H1 (cell line): ENCODE measurements around the gene WRAP73. TPM values are rescaled to one million over a fixed set of nuclear protein-coding genes. Genes with fewer than 3 reads are reported as not detected.

Experiments
- CTCF ChIA-PET: fragments of 300-600 bp; sonication (Branson Sonifier 250); formaldehyde crosslinking; loops from one replicate; lab custom pipeline; 2021; ENCODE audit not compliant: partially characterized antibody; lab: Charles Lee
- POLR2A ChIA-PET: fragments of 300-600 bp; sonication (Branson Sonifier 250); formaldehyde crosslinking; loops from one replicate; lab custom pipeline; 2021; ENCODE audit warnings: inconsistent platforms; ENCODE audit not compliant: partially characterized antibody; lab: Charles Lee
- DNase-seq, 2 experiments: peaks; one replicate each; pipeline versions ENCODE4 v3.0.0 to v3.0.0-alpha.2; 2010 to 2022; ENCODE audit warnings: low spot score in 2 of 2, low read depth in 1 of 2, mixed read lengths in 1 of 2
- FAIRE-seq: peaks from 2 replicates; lab custom pipeline; 2011; peaks lifted over from hg19 to GRCh38; lab: Jason Lieb, UNC
- H2AFZ ChIP-seq: 2 replicates; pipeline ENCODE4 v1.8.1; 2012; ENCODE audit warnings: low read length, inconsistent platforms
- H2AK5ac ChIP-seq: 2 replicates; pipeline ENCODE4 v1.6.1; 2013; ENCODE audit warnings: low read depth, low read length
- H2BK120ac ChIP-seq: replicated peaks from 2 replicates; pipeline ENCODE3; 2013; ENCODE audit warnings: low read depth, low read length, inconsistent platforms
- H2BK12ac ChIP-seq: 2 replicates; pipeline ENCODE4 v1.6.1; 2013; ENCODE audit warnings: low read depth, low read length
- H2BK15ac ChIP-seq: 2 replicates; pipeline ENCODE4 v1.6.1; 2013; ENCODE audit warnings: low read length
- H2BK20ac ChIP-seq: 2 replicates; pipeline ENCODE4 v1.6.1; 2013; ENCODE audit warnings: low read length
- H2BK5ac ChIP-seq: 2 replicates; pipeline ENCODE4 v1.6.1; 2013; ENCODE audit warnings: low read depth, low read length
- H3K14ac ChIP-seq: 2 replicates; pipeline ENCODE4 v1.6.1; 2013; ENCODE audit warnings: inconsistent platforms; ENCODE audit not compliant: insufficient read length
- H3K18ac ChIP-seq: 2 replicates; pipeline ENCODE4 v1.6.1; 2013; ENCODE audit warnings: low read length; ENCODE audit errors: extremely low read depth
- H3K23ac ChIP-seq: 2 replicates; pipeline ENCODE4 v1.6.1; 2013; ENCODE audit warnings: inconsistent platforms; ENCODE audit not compliant: insufficient read length
- H3K23me2 ChIP-seq: 2 replicates; pipeline ENCODE4 v1.6.1; 2013; ENCODE audit warnings: low read depth, low read length
- H3K27ac ChIP-seq: 2 replicates; pipeline ENCODE4 v1.6.1; 2011; ENCODE audit warnings: low read depth, low read length, inconsistent platforms
- H3K27me3 ChIP-seq, 4 experiments: replicated peaks in 1 of 4; 1 replicate in 1 of 4; 2 replicates in 3 of 4; pipeline versions ENCODE4 v1.6.1 to v1.8.1; 2011 to 2013; ENCODE audit warnings: low read length in 3 of 4, mild to moderate bottlenecking in 3 of 4, inconsistent platforms in 2 of 4, mixed read lengths in 2 of 4, moderate library complexity in 1 of 4; ENCODE audit not compliant: control insufficient read depth in 3 of 4, insufficient read depth in 3 of 4; ENCODE audit errors: extremely low read depth in 1 of 4
- H3K36me3 ChIP-seq, 4 experiments: 2 replicates each; pipeline versions ENCODE4 v1.6.1 to v1.8.1; 2011 to 2013; ENCODE audit warnings: mild to moderate bottlenecking in 4 of 4, low read length in 3 of 4, moderate library complexity in 2 of 4, control low read depth in 1 of 4, inconsistent platforms in 1 of 4; ENCODE audit not compliant: insufficient read depth in 4 of 4, control insufficient read depth in 2 of 4
- H3K4ac ChIP-seq: replicated peaks from 2 replicates; pipeline ENCODE3; 2013; ENCODE audit warnings: low read length, low read depth, mixed read lengths, inconsistent platforms; ENCODE audit not compliant: insufficient read length
- H3K4me1 ChIP-seq, 4 experiments: replicated peaks in 1 of 4; 1 replicate in 1 of 4; 2 replicates in 3 of 4; pipeline versions ENCODE4 v1.6.1 to v1.8.1; 2011 to 2013; ENCODE audit warnings: low read length in 3 of 4, inconsistent platforms in 2 of 4, mixed read lengths in 1 of 4; ENCODE audit not compliant: insufficient read depth in 4 of 4, control insufficient read depth in 3 of 4
- H3K4me2 ChIP-seq, 2 experiments: 2 replicates each; pipeline versions ENCODE4 v1.6.1 to v1.8.1; 2011 to 2013; ENCODE audit warnings: low read depth in 2 of 2, low read length in 2 of 2, control low read depth in 1 of 2, inconsistent platforms in 1 of 2, mild to moderate bottlenecking in 1 of 2; ENCODE audit not compliant: insufficient read depth in 1 of 2
- H3K4me3 ChIP-seq, 4 experiments: fragments of 200-600, 300-600 bp in 1 of 4; sonication (generic), shearing (Covaris generic), sonication (Bioruptor Twin) in 1 of 4; 2 replicates each; pipeline versions ENCODE4 v1.5.1 to v1.8.1; 2011 to 2016; ENCODE audit warnings: low read length in 4 of 4, low read depth in 3 of 4, control low read depth in 2 of 4, inconsistent platforms in 2 of 4, mild to moderate bottlenecking in 2 of 4, mixed read lengths in 1 of 4, moderate library complexity in 1 of 4; ENCODE audit not compliant: insufficient read depth in 2 of 4; ENCODE audit errors: extremely low read depth in 1 of 4
- H3K56ac ChIP-seq: replicated peaks from 2 replicates; pipeline ENCODE3; 2013; ENCODE audit warnings: low read depth, mild to moderate bottlenecking, mixed read lengths, low read length, inconsistent platforms; ENCODE audit not compliant: insufficient read length
- H3K79me1 ChIP-seq: 2 replicates; pipeline ENCODE4 v1.6.1; 2013; ENCODE audit warnings: low read depth, low read length, control low read depth
- H3K79me2 ChIP-seq, 2 experiments: 2 replicates each; pipeline versions ENCODE4 v1.6.1 to v1.8.1; 2012 to 2013; ENCODE audit warnings: low read length in 2 of 2, mild to moderate bottlenecking in 2 of 2, inconsistent platforms in 1 of 2; ENCODE audit not compliant: insufficient read depth in 2 of 2, control insufficient read depth in 1 of 2
- H3K9ac ChIP-seq, 4 experiments: replicated peaks in 1 of 4; 1 replicate in 1 of 4; 2 replicates in 3 of 4; pipeline versions ENCODE4 v1.6.1 to v1.8.1; 2011 to 2013; ENCODE audit warnings: low read depth in 3 of 4, low read length in 3 of 4, control low read depth in 2 of 4, mild to moderate bottlenecking in 2 of 4, moderate library complexity in 2 of 4, inconsistent platforms in 1 of 4; ENCODE audit errors: extremely low read depth in 1 of 4
- H3K9me3 ChIP-seq, 2 experiments: 2 replicates each; pipeline versions ENCODE4 v1.6.1 to v1.8.1; 2012 to 2013; ENCODE audit warnings: mild to moderate bottlenecking in 2 of 2, moderate library complexity in 2 of 2, control low read depth in 1 of 2, inconsistent platforms in 1 of 2, low read depth in 1 of 2, low read length in 1 of 2, mixed read lengths in 1 of 2; ENCODE audit not compliant: insufficient read depth in 2 of 2
- H4K20me1 ChIP-seq, 2 experiments: replicated peaks in 1 of 2; 2 replicates each; pipeline versions ENCODE3 to v1.8.1; 2011 to 2013; ENCODE audit warnings: inconsistent platforms in 2 of 2, low read length in 2 of 2, mild to moderate bottlenecking in 1 of 2; ENCODE audit not compliant: insufficient read depth in 2 of 2, control insufficient read depth in 1 of 2
- H4K5ac ChIP-seq: 2 replicates; pipeline ENCODE4 v1.6.1; 2013; ENCODE audit warnings: low read length, low read depth, mixed read lengths, inconsistent platforms; ENCODE audit not compliant: insufficient read length
- H4K8ac ChIP-seq: 2 replicates; pipeline ENCODE4 v1.8.0; 2013; ENCODE audit warnings: mild to moderate bottlenecking, moderate library complexity, low read length, inconsistent platforms; ENCODE audit not compliant: insufficient read depth; ENCODE audit errors: extremely low read depth
- H4K91ac ChIP-seq: replicated peaks from 2 replicates; pipeline ENCODE3; 2013; ENCODE audit warnings: low read length, mixed read lengths, inconsistent platforms; ENCODE audit not compliant: insufficient read length
- BRCA1 ChIP-seq: IDR thresholded peaks from 2 replicates; pipeline ENCODE4 v1.6.1; 2012; ENCODE audit warnings: low read depth, low read length, improper control_type of control experiment
- EZH2 ChIP-seq: fragments of 200-600 bp; sonication (generic); IDR thresholded peaks from 2 replicates; pipeline ENCODE4 v1.7.1; 2012; ENCODE audit warnings: low read depth, mild to moderate bottlenecking, moderate library complexity, low read length, inconsistent platforms; ENCODE audit not compliant: severe bottlenecking
- GABPA ChIP-seq: IDR thresholded peaks from 2 replicates; pipeline ENCODE4 v1.6.1; 2011; ENCODE audit warnings: mild to moderate bottlenecking, low read length, moderate library complexity, borderline replicate concordance; ENCODE audit not compliant: insufficient read depth
- SP1 ChIP-seq: IDR thresholded peaks from 2 replicates; pipeline ENCODE4 v1.6.1; 2011; ENCODE audit warnings: low read depth, low read length
- SRF ChIP-seq: IDR thresholded peaks from 2 replicates; pipeline ENCODE4 v1.6.1; 2011; ENCODE audit warnings: mild to moderate bottlenecking, low read depth, low read length, moderate library complexity
- SUZ12 ChIP-seq: fragments of 200-600 bp; sonication (generic); IDR thresholded peaks from 2 replicates; pipeline ENCODE4 v1.6.1; 2012; ENCODE audit warnings: mild to moderate bottlenecking, inconsistent platforms, low read length, moderate library complexity, mixed read lengths
- TAF1 ChIP-seq: IDR thresholded peaks from 2 replicates; pipeline ENCODE4 v1.6.1; 2011; ENCODE audit warnings: mild to moderate bottlenecking, low read depth, low read length
- WGBS, 2 experiments: shearing (Covaris generic) in 1 of 2; methylation state at CpG; one replicate each; pipeline versions ENCODE4 v1.1.6 to v1.1.7; 2013 to 2015; ENCODE audit warnings: low lambda C conversion rate in 2 of 2, mixed read lengths in 2 of 2, inconsistent platforms in 1 of 2, low coverage in 1 of 2, missing lambda C conversion rate in 1 of 2; ENCODE audit not compliant: insufficient replicate concordance in 2 of 2, insufficient coverage in 1 of 2, insufficient read length in 1 of 2; ENCODE audit errors: extremely low coverage in 1 of 2, missing lambda C conversion rate in 1 of 2; 5-methylcytosine and 5-hydroxymethylcytosine counted together
- polyA plus RNA-seq, 7 experiments: library from polyadenylated mRNA; depleted of rRNA in 3 of 7; stranded (reverse) in 5 of 7; unstranded in 2 of 7; fragments of >200 nt in 5 of 7; fragments of 200-250 nt in 2 of 7; gene quantifications; 1 replicate in 5 of 7; 2 replicates in 1 of 7; 4 replicates in 1 of 7; pipeline versions ENCODE4 v1.2.1 to v1.2.3, GENCODE V29; 2011 to 2013; ENCODE audit warnings: missing spikeins in 2 of 7, mixed read lengths in 2 of 7
- total RNA-seq: library from RNA; stranded (reverse); fragmentation: NEBNext Ultra II Directional; extraction: Animal tissue kit (Norgen Biotek cat#: 25700); gene quantifications from 2 replicates; pipeline ENCODE4 v1.2.1, GENCODE V29; 2021

WRAP73 gene
- total and polyA plus RNA-seq, 2 of the 8 experiments (the other 6 are each of a cell fraction or from before 2014, with no cell fraction given): 30.3 to 50.7 TPM

DNA sequence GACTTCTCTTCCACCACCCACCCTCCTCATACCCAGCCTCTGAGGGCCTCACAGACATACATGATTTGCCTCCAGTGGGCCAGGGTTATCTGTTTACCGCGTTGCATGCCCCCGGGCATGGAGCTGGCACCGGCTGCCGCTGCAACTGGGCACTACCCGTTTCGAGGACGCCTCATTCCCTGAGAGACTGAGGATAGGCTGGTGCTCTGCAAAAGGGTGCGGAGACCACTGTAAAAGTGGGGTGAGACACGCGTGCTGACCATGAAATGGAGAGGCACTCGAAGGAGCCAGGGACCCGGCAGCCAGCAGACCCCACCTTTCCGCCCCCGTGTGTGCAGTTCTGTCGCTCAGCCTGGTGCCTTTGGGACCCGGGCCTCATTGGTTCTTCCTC, 23.1 kb upstream of the WRAP73 start:
- Histone ChIP-seq H2BK120ac (no peak overlapping the region), H3K79me1 (no peaks in the 10 kb centered on the region), H4K8ac (no peak overlapping the region), H3K79me2 (no peaks in the 10 kb centered on the region), H3K23ac (no peak overlapping the region), H3K36me3 (no peaks in the 10 kb centered on the region), H4K91ac (no peak overlapping the region), H3K23me2 (peaks cover 4% of the 10 kb centered on the region; the same call in 1 of the 2 replicates), H4K20me1 (peaks cover 0 to 1% of the 10 kb centered on the region in 2 experiments), H2BK12ac (no peak overlapping the region; the same call in 1 of the 2 replicates), H3K4me3 (no peak overlapping the region), H3K18ac (no peak overlapping the region), H2BK5ac (no peak overlapping the region), H4K5ac (no peak overlapping the region), H3K14ac (no peak overlapping the region), H2AFZ (no peak overlapping the region), H3K27me3 (peaks cover 0 to 3% (median 0%) of the 10 kb centered on the region in 4 experiments; a peak in 2 of 7 replicates), H3K4ac (no peak overlapping the region), H3K27ac (no peak overlapping the region), H2AK5ac (0 out of 2 replicates have a peak overlapping the region, but pooled peaks have one; percentile 24), H3K4me1 (peaks cover 0 to 30% (median 22%) of the 10 kb centered on the region in 4 experiments; a peak in 6 of 7 replicates), H3K4me2 (no peak overlapping the region), H2BK20ac (no peak overlapping the region), H2BK15ac (0 out of 2 replicates have a peak overlapping the region, but pooled peaks have one; percentile 29), H3K9me3 (no peaks in the 10 kb centered on the region), H3K9ac (no peak overlapping the region), H3K56ac (no peak overlapping the region)
- FAIRE-seq (no peak), DNase-seq (no peak)
- no peak for TF ChIP-seq GABPA
- no peak for TF ChIP-seq EZH2
- TF ChIP-seq SP1: no peak
- TF ChIP-seq SRF: no peak
- TF ChIP-seq SUZ12: no peak
- no peak for TF ChIP-seq BRCA1
- TF ChIP-seq TAF1: no peak
- ChIA-PET POLR2A (interaction anchor here (1.5 kb wide), 1 partner anchor 62 kb away, joined by 3 read pairs; no protein-coding TSS in a partner anchor), CTCF (interaction anchor here (0.8 to 2.2 kb wide), 7 partner anchors 11 to 220 kb away, joined by 3 to 7 read pairs (median 3); no protein-coding TSS in a partner anchor)
- WGBS, 2 experiments: 90% methylated on average over 17 of the region's 17 CpGs; no CpG with 5 or more reads in 1 of the 2 experiments
